NCI-H187 (cell line): ENCODE data around the gene TSPEAR.

ENCODE experiments used
- DNase-seq, 2 experiments: peaks; one replicate each; lab custom pipeline; 2025; lab: John Stamatoyannopoulos, UW

TSPEAR gene

GRCh38 chr21:44483288-44484237, 227.8 kb downstream of the TSPEAR start:
- no peak for DNase-seq

- no peak for DNase-seq
Measured at GRCh38 chr21:44482581-44483287, 228.6 kb downstream of the TSPEAR start.

DNA sequence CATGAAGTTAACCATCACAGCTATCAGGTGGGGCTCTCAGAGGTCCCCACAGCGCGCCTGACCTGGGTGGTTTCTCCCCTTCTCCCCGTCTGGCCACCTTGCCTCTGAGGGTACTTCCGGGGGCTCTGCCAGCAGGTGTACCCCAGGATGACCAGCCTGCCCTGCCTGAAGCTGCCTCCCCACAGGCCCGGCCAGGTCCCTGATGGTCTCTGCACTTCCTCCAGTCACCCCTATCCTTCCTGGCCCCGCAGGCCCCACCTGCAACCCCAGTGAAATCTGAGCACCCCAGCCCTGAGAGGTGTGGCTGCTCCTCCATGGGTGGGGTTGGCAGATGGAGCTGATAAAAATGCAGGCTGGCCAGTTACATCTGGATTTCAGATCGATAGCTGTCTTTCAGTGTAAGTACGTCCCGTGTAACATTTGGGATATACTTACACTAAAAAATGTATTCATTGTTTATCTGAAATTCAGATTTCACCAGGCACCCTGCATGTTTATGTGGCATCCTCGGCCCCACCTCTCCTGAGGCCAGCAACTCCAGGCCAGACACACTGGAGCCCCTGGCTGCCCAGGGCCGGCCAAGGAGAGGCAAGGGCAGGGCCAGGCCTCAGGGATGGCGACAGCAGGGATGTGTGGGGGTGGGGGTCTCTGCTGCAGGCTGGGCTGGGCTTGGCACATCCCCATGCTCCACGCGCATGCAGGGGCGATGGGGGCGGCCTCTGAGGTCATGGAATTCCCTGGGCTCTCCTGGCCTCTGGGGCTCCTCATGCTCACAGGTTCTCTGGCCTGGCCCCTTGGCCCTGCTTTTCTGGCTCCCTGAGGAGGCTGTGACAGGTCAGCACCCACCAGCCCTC, 230.9 kb downstream of the TSPEAR start:
- no peak for DNase-seq

GRCh38 chr21:44479556-44480199, 231.7 kb downstream of the TSPEAR start:
- peak in 1 of 2 experiments; percentile 10 for DNase-seq

- no peak for DNase-seq
Measured at GRCh38 chr21:44478801-44479167, 232.6 kb downstream of the TSPEAR start.

- no peak for DNase-seq
Measured at GRCh38 chr21:44478124-44478800, 233.1 kb downstream of the TSPEAR start.

- DNase-seq = no peak
Measured at GRCh38 chr21:44477712-44478111, 233.7 kb downstream of the TSPEAR start.

DNA sequence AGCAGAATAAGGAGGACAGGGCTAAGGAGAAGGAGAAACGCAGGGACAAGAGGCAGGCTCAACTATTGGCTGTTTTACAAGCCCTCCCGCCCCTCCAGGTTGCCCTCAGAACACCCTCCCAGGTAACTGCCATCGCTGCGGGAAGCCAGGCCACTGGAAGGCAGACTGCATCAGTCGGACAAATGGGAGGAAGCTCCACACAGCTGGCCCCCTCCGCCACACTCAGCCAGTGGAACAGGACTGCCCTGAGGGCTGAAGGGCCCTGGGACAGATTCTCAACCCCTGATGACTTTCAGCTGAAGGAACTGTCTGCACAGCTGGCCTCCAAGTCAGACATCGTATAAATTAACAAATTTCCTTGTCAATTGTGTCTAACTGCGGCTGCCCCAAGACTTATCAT, 234.2 kb downstream of the TSPEAR start:
- DNase-seq = no peak

DNA sequence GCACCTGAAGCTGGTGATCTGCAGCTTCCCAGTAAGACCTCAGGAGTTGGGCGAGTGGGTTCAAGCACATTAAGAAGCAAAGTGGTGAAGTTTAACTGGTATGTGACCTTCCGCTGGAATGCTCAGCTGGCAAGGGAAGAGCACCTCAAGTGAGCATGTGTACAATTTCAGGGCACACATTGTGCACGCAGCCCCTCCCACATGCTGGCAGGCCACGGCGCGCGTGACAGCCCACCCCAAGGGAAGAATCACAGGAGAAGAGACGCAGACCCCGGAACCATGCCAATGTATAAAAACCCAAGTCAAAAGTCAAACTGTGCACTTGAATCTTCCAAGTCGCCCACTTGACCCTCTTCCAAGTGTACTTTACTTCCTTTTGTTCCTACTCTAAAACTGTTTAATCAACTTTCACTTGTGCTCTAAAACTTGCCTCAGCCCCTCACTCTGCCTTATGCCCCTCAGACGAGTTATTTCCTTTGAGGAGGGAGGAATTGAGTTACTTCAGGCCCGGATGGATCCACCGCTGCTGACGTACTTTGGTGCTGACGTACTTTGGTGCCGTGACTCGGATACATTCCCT, 236.0 kb downstream of the TSPEAR start:
- DNase-seq = no peak

GRCh38 chr21:44473915-44474555, 237.3 kb downstream of the TSPEAR start:
- no peak for DNase-seq

- DNase-seq = no peak
Measured at GRCh38 chr21:44471996-44472395, 239.4 kb downstream of the TSPEAR start.

- DNase-seq = no peak
Measured at GRCh38 chr21:44471341-44471740, 240.0 kb downstream of the TSPEAR start.

DNA sequence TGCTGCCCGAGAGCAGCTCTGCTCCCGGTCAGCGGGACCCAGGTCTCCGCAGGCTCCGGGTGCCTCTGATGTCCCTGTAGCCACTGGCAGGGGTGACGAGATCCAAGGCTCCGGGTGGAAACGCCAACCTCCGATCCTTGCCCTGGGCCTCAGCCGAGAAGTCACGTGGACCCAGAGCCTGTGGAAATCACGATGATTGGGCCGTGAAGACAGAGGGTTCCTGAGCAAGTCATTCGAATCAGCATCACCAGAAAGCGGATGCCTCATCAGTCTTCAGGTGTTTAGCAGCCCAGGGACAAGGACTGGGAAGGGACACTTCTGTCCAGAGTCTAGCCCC, 243.5 kb downstream of the TSPEAR start:
- no peak for DNase-seq

DNA sequence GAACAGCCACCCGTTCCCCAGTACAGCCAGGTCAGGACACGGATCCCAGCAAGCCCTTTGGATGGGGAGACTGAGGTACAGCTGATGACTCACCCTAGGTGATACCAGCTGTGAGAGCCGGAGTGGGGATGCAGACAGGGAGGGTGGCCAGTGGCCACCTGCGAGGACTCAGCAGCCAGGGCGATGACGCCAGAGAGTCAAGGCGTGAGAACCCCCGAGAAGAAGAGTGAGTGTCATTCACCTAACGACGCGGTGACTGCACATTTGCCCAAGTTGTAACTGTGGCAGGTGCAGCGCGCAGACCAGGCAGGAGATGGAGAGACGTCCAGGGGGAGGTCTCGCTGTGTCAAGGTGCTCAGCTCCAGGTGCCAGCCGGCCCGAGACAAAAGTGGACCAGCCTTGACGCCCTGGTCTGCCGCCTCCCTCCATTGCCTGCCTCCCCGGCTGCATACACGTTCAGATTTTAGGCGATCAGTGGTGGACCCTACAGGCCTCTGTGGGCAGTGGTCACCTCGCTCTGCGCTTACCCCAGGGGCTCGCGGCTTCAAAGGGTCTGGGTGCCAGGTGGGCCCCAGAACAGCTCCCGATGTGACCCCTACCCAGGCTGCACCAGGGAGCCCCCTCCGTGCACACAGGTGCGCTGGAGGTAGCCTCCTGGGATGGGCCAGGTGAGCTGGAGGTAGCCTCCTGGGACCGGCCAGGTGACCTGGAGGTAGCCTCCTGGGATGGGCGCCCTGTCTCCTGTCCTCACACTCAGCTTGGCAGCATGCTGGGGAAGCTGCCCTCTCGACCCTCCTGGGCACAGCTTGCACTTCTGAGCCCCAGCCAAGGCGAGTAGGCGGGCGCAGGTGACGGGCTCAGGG, 244.1 kb downstream of the TSPEAR start:
- no peak for DNase-seq

GRCh38 chr21:44466351-44466954, 244.9 kb downstream of the TSPEAR start:
- no peak for DNase-seq

GRCh38 chr21:44464351-44464750, 247.0 kb downstream of the TSPEAR start:
- no peak for DNase-seq

- DNase-seq = no peak
Measured at GRCh38 chr21:44463724-44464123, 247.6 kb downstream of the TSPEAR start.

DNA sequence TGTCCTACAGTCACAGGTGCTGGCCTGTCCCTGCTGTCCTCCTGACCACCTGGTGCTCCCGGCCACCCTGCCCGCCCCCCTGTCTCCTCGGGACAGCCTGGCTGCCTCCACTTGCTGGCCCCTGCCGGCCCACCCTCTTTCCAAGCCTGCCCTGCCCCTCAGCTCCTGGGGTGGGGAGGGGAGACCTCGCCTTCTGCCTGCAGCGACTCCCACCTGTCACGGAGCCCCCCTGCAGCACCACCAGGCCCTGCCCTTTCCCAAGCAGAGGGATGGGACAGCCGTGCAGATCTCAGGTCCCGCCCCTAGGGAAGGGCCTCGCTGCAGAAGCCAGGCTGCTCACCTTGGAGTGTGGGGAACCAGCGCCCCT, 248.6 kb downstream of the TSPEAR start:
- DNase-seq = no peak
